ENCODE results near the gene KMO. TPM values are rescaled to one million over a fixed set of nuclear protein-coding genes. Genes with fewer than 3 reads are reported as not detected.

The KMO gene
- total and polyA plus RNA-seq, 4 donors: 10.2 to 37.3 (median 19.6) TPM

- H3K9me3 ChIP-seq (ENCODE audit: control insufficient read depth in 4 of 4, low read length in 3 of 4): no peaks in the 10 kb centered on the region
- no peaks in the 10 kb centered on the region for H3K27me3 ChIP-seq (ENCODE audit: control insufficient read depth in 4 of 4, insufficient read depth in 4 of 4, low read length in 3 of 4)
- WGBS: 82% methylated on average over 3 of the region's 3 CpGs
- no peak overlapping the region for H3K9ac ChIP-seq (ENCODE audit: low read depth in 1 of 2, low read length in 2 of 2)
- H3K36me3 ChIP-seq (ENCODE audit: control insufficient read depth in 4 of 4, insufficient read depth in 3 of 4, low read depth in 1 of 4, low read length in 3 of 4): peaks cover 0 to 17% (median 10%) of the 10 kb centered on the region in 4 donors
- peak overlapping the region; percentile 70 to 86 for H3K27ac ChIP-seq (ENCODE audit: low read depth in 1 of 2, low read length in 2 of 2)
- no peak for DNase-seq (ENCODE audit: low spot score)
- H3K4me3 ChIP-seq (ENCODE audit: low read depth in 1 of 3, low read length in 3 of 3): no peak overlapping the region
- H3K4me1 ChIP-seq (ENCODE audit: control insufficient read depth in 4 of 4, insufficient read depth in 4 of 4, low read length in 3 of 4): peaks cover 6 to 40% (median 34%) of the 10 kb centered on the region in 4 donors
- TF ChIP-seq RAD21 (IDR thresholded peaks at IDR 0.05) (peak in 1 of 2 donors; percentile 2), TAF1 (conservative IDR thresholded peaks at IDR 0.05) (no peak), JUND (IDR thresholded peaks at IDR 0.05) (no peak), MAX (IDR thresholded peaks at IDR 0.05) (no peak)
Observed at GRCh38 chr1:241560849-241561187, 28.6 kb downstream of the KMO start.

- Histone ChIP-seq H3K9me3 (ENCODE audit: control insufficient read depth in 4 of 4, low read length in 3 of 4) (no peaks in the 10 kb centered on the region), H3K9ac (ENCODE audit: low read depth in 1 of 2, low read length in 2 of 2) (no peak overlapping the region), H3K27ac (ENCODE audit: low read depth in 1 of 2, low read length in 2 of 2) (no peak overlapping the region), H3K4me1 (ENCODE audit: control insufficient read depth in 4 of 4, insufficient read depth in 4 of 4, low read length in 3 of 4) (no peaks in the 10 kb centered on the region), H3K27me3 (ENCODE audit: control insufficient read depth in 4 of 4, insufficient read depth in 4 of 4, low read length in 3 of 4) (no peaks in the 10 kb centered on the region), H3K4me3 (ENCODE audit: low read depth in 1 of 3, low read length in 3 of 3) (no peak overlapping the region), H3K36me3 (ENCODE audit: control insufficient read depth in 4 of 4, insufficient read depth in 3 of 4, low read depth in 1 of 4, low read length in 3 of 4) (peaks cover 1 to 30% (median 12%) of the 10 kb centered on the region in 4 donors)
- 97% methylated on average over 2 of the region's 2 CpGs for WGBS
- TF ChIP-seq TAF1 (conservative IDR thresholded peaks at IDR 0.05) (no peak), JUND (IDR thresholded peaks at IDR 0.05) (no peak), RAD21 (IDR thresholded peaks at IDR 0.05) (no peak), MAX (IDR thresholded peaks at IDR 0.05) (no peak)
- DNase-seq (ENCODE audit: low spot score): no peak
Observed at GRCh38 chr1:241569848-241570247, 37.7 kb downstream of the KMO start.

GRCh38 chr1:241574154-241574553, 42.0 kb downstream of the KMO start:
- peaks cover 0 to 19% (median 8%) of the 10 kb centered on the region in 4 donors for H3K36me3 ChIP-seq (ENCODE audit: control insufficient read depth in 4 of 4, insufficient read depth in 3 of 4, low read depth in 1 of 4, low read length in 3 of 4)
- no peaks in the 10 kb centered on the region for H3K9me3 ChIP-seq (ENCODE audit: control insufficient read depth in 4 of 4, low read length in 3 of 4)
- H3K4me3 ChIP-seq (ENCODE audit: low read depth in 1 of 3, low read length in 3 of 3): no peak overlapping the region
- DNase-seq (ENCODE audit: low spot score): no peak
- H3K27ac ChIP-seq (ENCODE audit: low read depth in 1 of 2, low read length in 2 of 2): no peak overlapping the region
- TF ChIP-seq ZBTB33 (IDR thresholded peaks at IDR 0.05) (no peak), NR2F2 (IDR thresholded peaks at IDR 0.05) (no peak), GABPA (IDR thresholded peaks at IDR 0.05 in 1 of 2, conservative IDR thresholded peaks at IDR 0.05 in 1 of 2) (no peak)
- no peak overlapping the region for H3K9ac ChIP-seq (ENCODE audit: low read depth in 1 of 2, low read length in 2 of 2)
- no peaks in the 10 kb centered on the region for H3K27me3 ChIP-seq (ENCODE audit: control insufficient read depth in 4 of 4, insufficient read depth in 4 of 4, low read length in 3 of 4)
- H3K4me1 ChIP-seq (ENCODE audit: control insufficient read depth in 4 of 4, insufficient read depth in 4 of 4, low read length in 3 of 4): no peaks in the 10 kb centered on the region

GRCh38 chr1:241579434-241579833, 47.3 kb downstream of the KMO start:
- Histone ChIP-seq H3K27me3 (ENCODE audit: control insufficient read depth in 4 of 4, insufficient read depth in 4 of 4, low read length in 3 of 4) (no peaks in the 10 kb centered on the region), H3K4me1 (ENCODE audit: control insufficient read depth in 4 of 4, insufficient read depth in 4 of 4, low read length in 3 of 4) (no peaks in the 10 kb centered on the region), H3K27ac (ENCODE audit: low read depth in 1 of 2, low read length in 2 of 2) (no peak overlapping the region), H3K9me3 (ENCODE audit: control insufficient read depth in 4 of 4, low read length in 3 of 4) (no peaks in the 10 kb centered on the region), H3K36me3 (ENCODE audit: control insufficient read depth in 4 of 4, insufficient read depth in 3 of 4, low read depth in 1 of 4, low read length in 3 of 4) (peaks cover 5 to 43% (median 11%) of the 10 kb centered on the region in 4 donors), H3K4me3 (ENCODE audit: low read depth in 1 of 3, low read length in 3 of 3) (no peak overlapping the region), H3K9ac (ENCODE audit: low read depth in 1 of 2, low read length in 2 of 2) (no peak overlapping the region)
- TF ChIP-seq ZBTB33 (IDR thresholded peaks at IDR 0.05) (no peak), MAX (IDR thresholded peaks at IDR 0.05) (no peak), REST (IDR thresholded peaks at IDR 0.05) (no peak), NR2F2 (IDR thresholded peaks at IDR 0.05) (no peak), SP1 (IDR thresholded peaks at IDR 0.05) (no peak), YY1 (IDR thresholded peaks at IDR 0.05) (no peak), RAD21 (IDR thresholded peaks at IDR 0.05) (no peak), JUND (IDR thresholded peaks at IDR 0.05) (no peak), RXRA (IDR thresholded peaks at IDR 0.05) (no peak)
- WGBS: 83% methylated on average over 4 of the region's 4 CpGs
- DNase-seq (ENCODE audit: low spot score): no peak
